RPMI8226 (cell line): ENCODE measurements around the gene GABRR3.

Source experiments
- DNase-seq: peaks from one replicate; pipeline ENCODE4 v3.0.0-alpha.2; 2015

Gene GABRR3

GRCh38 chr3:97988784-97989568, 46.1 kb downstream of the GABRR3 start:
- no peak for DNase-seq

GRCh38 chr3:97987306-97987705, 47.8 kb downstream of the GABRR3 start:
- no peak for DNase-seq

GRCh38 chr3:97983933-97984491, 51.1 kb downstream of the GABRR3 start:
- DNase-seq, result no peak

GRCh38 chr3:97981886-97982285, 53.2 kb downstream of the GABRR3 start:
- no peak for DNase-seq

GRCh38 chr3:97979610-97980009, 55.5 kb downstream of the GABRR3 start:
- DNase-seq, result no peak

DNA sequence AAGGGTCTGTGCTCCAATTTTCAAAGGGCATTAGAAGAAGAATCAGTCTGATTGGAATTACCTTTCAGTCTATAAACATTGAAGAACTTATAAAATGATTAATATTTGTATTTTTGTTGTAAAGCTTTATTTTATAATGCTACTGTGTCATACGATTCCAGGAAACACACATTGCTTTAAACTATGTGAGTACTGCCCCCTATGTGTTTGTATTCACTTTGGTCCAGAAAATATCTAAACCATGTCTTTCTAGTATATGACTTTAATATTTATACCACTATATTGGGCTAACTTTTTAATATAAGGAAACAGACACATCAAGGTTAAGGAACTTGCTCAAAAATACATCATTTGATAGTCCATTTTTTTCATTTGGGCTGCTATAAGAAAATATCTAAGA, 59.6 kb downstream of the GABRR3 start:
- no peak for DNase-seq

DNA sequence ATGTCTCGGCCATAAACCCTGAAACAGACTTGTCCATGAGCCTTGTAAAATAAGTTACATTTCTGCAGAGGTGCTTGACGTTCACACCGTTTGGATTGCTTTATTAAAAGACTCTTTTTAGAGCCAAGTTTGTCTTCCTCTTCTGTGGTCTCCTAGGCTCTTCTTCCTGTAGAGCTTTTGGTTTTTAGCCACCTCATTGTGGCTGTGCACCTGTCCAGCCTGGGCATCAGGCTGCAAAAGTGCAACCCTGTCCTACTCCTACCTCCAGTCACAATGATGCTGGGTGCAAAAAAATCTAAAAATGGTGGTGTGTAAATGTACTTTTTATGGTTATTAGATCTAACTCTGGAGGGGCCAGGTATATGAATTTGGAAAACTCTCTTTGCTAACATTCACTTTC, 60.1 kb downstream of the GABRR3 start:
- DNase-seq, result peak; percentile 63

DNA sequence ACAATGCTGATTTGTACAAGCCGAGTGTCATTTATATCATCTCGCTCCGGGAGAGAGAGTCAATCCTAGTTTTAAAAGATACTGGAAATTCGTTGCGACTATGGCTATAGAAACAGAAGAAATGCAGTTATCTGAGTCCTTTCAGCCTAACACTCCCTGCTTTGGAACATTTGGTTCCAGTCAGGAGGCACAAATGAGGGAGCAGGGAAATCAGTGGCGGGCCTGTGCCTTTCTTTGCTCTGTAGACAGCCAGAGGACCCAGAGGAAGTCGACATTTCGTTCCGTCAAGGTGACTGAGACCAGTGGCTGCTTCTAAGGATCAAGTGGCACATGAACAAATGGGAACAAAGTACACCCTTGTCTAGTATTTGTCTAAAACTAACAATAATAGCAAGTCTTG, 62.1 kb downstream of the GABRR3 start:
- no peak for DNase-seq

GRCh38 chr3:97971679-97972567, 63.2 kb downstream of the GABRR3 start, which contains the start of gene RIOX2:
TSS of gene RIOX2 (minus strand) at chr3:97972431. CDS start at chr3:97967593, 4,838 bp downstream.
- DNase-seq, result peak; percentile 89

DNA sequence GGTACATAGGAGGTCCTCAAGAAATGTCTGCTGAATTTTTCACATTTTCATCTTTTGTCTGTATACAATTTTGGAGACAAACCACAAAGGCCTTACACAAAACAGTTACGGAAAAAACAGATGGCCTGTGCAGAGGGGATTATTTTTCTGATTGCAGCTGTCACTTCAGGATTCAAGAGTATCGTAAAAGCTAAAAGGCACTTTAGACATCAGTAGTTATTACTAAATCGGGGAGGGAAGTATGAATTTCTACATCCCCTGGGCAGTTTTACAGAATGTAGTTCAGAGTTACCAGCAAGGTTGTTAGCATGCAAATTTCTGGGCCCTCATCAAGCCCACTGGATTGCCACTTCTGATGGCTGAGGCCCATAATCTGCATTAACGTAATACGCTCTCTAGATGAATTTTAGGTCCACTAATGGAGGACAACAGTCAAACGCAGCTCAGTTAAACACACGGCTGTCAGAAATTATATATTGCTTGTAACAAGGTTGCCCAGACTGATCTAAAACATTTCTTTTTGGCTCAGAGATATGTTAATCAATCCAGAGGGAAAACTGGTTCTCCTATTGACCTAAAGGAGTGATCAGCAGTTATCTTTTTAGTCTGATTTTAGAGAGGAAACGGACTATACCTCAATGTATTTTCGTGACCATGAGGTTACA, 64.0 kb downstream of the GABRR3 start:
- no peak for DNase-seq

- DNase-seq, result no peak
These were observed 65.0 kb downstream of the GABRR3 start for GRCh38 chr3:97970156-97970555.

DNA sequence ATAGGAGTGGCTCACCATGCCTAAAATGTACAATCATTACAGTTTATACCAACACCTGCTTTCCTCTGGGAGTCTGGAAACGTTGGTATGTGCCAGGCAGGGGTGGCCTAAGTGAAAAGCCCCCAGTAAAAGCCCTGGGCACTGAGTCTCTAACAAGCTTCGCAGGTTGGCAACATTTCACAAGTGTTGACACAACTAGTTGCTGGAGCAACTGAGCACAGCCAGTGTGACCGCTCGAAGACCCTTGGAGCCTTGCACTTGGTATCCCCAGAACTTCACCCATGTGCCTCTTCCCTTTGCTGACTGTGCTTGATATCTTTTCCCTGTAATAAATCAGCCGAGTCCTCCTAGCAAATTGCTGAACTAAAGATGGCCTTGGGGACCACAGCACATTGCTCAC, 65.6 kb downstream of the GABRR3 start:
- no peak for DNase-seq

- no peak for DNase-seq
These were observed 66.7 kb downstream of the GABRR3 start for GRCh38 chr3:97968376-97968775.

DNA sequence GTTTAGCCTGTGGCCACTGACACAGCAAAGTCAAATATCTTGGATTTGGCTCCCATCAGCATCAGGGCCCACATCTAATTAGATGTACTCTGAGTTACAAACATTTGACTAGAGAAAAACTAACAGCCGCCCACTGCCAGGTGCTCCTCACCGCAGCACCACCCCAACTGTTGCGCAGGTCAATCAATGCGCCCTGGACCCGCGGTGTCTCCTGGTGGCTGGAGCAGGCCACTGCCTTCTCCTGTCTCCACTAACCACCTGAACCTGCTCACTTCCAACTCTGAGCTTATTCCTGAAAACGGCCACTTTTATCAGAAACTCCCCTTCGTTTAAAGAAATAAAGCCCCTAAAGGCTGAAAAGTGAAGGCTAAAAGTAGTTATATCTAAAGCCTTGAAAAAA, 67.1 kb downstream of the GABRR3 start:
- no peak for DNase-seq

- DNase-seq, result no peak
These were observed 73.9 kb downstream of the GABRR3 start for GRCh38 chr3:97960993-97961766.

- no peak for DNase-seq
These were observed 74.6 kb downstream of the GABRR3 start for GRCh38 chr3:97960551-97960950.

DNA sequence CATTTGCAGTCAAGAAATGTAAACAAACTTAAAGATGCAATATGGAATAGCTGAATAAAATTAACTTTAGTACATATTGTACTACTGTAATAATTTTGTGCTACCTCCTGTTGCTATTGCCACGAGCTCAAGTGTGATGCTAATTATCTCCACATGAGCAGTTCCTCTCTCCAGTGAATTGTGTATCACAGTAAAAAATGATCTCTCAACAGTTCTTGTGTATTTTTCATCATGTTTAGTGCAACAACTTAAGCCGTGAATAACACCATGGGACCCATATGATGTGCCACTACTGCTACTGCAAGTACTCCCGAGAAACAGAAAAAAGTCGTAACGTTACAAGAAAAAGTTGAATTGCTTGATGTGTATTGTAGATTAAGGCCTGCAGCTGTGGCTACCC, 75.2 kb downstream of the GABRR3 start:
- no peak for DNase-seq

DNA sequence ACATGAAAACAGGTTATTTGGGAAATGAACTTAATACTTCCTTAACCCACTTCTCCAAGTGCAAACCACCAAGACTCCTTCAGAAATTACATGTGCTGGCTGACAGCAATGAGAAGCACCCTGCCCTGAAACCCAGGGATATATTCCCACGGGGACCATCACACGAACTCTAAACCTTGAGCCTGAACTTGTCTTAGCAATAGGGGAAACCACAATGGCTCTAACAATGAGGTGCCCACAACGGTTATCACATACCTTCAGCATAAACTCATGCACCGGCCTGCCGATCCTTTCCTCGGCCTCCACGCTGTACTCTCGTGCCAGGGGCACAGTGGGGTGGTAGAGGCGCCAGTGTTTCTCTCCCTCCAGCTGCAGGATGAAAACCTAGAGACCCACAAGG, 76.3 kb downstream of the GABRR3 start:
- no peak for DNase-seq

DNA sequence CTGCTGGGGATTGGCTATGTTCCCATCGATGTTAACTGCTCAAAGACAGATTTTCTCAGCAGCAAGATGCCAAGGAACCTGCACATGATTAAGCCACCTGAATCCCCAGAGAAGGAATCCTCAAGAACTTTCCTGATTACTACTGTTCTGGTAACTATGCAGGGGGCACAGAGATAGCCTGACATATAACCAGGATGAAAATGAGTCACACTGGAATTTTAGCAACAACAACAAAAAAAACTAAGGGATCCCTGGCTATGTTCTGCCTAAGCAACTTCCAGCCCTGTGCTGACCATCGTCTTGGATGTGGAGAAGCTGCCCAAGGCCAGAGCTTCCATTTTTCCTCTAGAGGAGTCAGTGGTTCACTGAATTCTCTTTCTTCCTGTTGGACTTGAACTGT, 76.7 kb downstream of the GABRR3 start:
- no peak for DNase-seq

- DNase-seq, result no peak
These were observed 77.4 kb downstream of the GABRR3 start for GRCh38 chr3:97957617-97958311.

GRCh38 chr3:97956051-97956450, 79.1 kb downstream of the GABRR3 start:
- DNase-seq, result no peak
